NCI-H524 (cell line): ENCODE data around the gene RPL32.
"Not testable (repeated sequence)": the region's sequence is repeated elsewhere in the genome, so short reads cannot be mapped to it uniquely, and the experiment has no call there.

Source experiments
- DNase-seq, 2 experiments: peaks; one replicate each; lab custom pipeline; 2025; lab: John Stamatoyannopoulos, UW

The RPL32 gene

GRCh38 chr3:12808587-12808986 lies 32.8 kb downstream of the RPL32 start:
- DNase-seq: no peak

GRCh38 chr3:12807601-12808359 lies 33.6 kb downstream of the RPL32 start:
- no peak for DNase-seq

- no peak for DNase-seq
These were observed 34.3 kb downstream of the RPL32 start for GRCh38 chr3:12807066-12807465.

- no peak for DNase-seq
These were observed 38.0 kb downstream of the RPL32 start for GRCh38 chr3:12803371-12803770.

- DNase-seq: no peak
These were observed 41.6 kb downstream of the RPL32 start for GRCh38 chr3:12799525-12800440.

GRCh38 chr3:12798559-12799179 lies 42.7 kb downstream of the RPL32 start:
- DNase-seq: no peak

- no peak for DNase-seq
These were observed 43.3 kb downstream of the RPL32 start for GRCh38 chr3:12797892-12798558.

- peak in 1 of 2 experiments; percentile 48 for DNase-seq
These were observed 44.1 kb downstream of the RPL32 start for GRCh38 chr3:12797124-12797891.

GRCh38 chr3:12796171-12797123 lies 44.9 kb downstream of the RPL32 start, which contains the start of gene CAND2:
Gene CAND2 (plus strand): TSS chr3:12796680. CDS start chr3:12796721, 41 bp downstream.
- DNase-seq: peak; percentile 14 to 48

- no peak for DNase-seq
These were observed 47.7 kb downstream of the RPL32 start for GRCh38 chr3:12793701-12794100.

- no peak for DNase-seq
These were observed 49.9 kb downstream of the RPL32 start for GRCh38 chr3:12791430-12791829.

- DNase-seq: not testable (repeated sequence)
These were observed 53.2 kb downstream of the RPL32 start for GRCh38 chr3:12787967-12788690.

- DNase-seq: not testable (repeated sequence)
These were observed 54.0 kb downstream of the RPL32 start for GRCh38 chr3:12787346-12787745.

GRCh38 chr3:12785096-12785495 lies 56.3 kb downstream of the RPL32 start:
- DNase-seq: no peak
